HG02970 (cell line): ENCODE measurements around the gene SHB.

Experiments used
- ATAC-seq: cut with Tn5 transposase; IDR thresholded peaks from one replicate; pipeline ENCODE4 v1.9.1; 2021; ENCODE audit warnings: mild to moderate bottlenecking, moderate library complexity, moderate number of reproducible peaks; ENCODE audit not compliant: unreplicated experiment, low FRiP score

Gene SHB

DNA sequence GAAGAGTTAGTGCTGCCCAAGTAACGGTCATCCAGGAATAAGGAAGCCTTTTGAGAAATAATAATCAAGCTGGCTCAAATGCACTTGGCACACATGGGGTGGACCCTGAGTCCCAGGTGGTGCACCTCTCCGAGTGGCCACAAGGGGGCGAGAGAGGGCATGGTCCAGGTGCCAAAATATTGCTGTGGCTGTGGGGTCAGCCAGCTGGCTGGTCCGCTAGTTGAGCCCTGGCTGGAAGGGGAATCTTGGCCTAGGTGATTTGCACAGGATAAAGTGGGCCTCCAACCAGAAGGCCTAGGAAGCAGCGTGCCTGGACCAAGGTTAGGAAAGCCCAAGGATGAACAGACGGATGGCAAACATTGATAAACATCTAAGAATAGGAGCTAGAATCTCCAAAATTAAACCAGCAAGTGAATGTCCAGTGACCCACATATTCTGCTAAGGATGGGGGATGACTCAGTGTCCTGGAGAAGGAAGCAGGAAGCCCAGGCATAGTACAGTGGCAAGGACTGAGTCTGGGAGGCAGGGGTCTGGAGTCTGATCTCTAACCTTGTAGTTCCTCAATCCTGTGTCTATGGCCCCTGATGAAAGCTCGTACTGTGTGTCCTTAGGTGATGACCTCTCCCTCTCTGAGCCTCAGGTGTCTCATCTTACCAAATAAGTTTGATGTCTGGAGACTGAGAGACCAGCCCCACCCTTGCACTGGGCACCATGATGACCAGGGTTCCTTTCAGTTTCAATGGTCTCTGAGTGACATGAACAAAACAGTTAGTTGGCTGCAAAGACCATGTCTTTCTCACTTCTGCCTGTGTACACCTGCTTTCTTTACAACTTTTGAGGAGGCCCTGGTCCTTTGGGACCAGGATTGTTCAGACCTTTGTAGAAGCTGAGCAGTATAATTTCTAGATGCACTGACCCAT, 19.2 kb upstream of the SHB start:
- ATAC-seq, result no peak

- ATAC-seq, result no peak
Measured at GRCh38 chr9:38086496-38086895, 17.5 kb upstream of the SHB start.

DNA sequence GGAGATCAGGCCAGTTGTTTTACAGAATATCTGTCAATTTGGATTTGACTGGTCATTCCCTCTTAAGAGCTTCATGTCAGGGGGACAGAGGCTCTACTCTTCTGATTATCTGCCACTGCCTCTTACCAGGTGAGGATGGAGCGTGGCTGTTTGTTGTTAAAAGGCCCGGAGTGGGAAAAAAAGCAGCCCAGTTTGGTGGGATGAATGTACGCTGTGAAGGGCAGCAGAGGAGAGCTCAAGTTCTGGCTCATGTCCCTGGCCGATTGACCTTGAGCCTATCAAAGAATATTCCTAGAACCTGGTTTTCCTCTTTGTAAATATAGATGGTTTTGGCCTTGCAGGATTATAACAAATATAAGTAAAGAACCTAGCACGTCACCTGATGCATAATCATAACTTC, 16.3 kb upstream of the SHB start:
- no peak for ATAC-seq

GRCh38 chr9:38084556-38084880, 15.5 kb upstream of the SHB start:
- ATAC-seq, result no peak

- ATAC-seq, result no peak
Measured at GRCh38 chr9:38083858-38084555, 15.0 kb upstream of the SHB start.

DNA sequence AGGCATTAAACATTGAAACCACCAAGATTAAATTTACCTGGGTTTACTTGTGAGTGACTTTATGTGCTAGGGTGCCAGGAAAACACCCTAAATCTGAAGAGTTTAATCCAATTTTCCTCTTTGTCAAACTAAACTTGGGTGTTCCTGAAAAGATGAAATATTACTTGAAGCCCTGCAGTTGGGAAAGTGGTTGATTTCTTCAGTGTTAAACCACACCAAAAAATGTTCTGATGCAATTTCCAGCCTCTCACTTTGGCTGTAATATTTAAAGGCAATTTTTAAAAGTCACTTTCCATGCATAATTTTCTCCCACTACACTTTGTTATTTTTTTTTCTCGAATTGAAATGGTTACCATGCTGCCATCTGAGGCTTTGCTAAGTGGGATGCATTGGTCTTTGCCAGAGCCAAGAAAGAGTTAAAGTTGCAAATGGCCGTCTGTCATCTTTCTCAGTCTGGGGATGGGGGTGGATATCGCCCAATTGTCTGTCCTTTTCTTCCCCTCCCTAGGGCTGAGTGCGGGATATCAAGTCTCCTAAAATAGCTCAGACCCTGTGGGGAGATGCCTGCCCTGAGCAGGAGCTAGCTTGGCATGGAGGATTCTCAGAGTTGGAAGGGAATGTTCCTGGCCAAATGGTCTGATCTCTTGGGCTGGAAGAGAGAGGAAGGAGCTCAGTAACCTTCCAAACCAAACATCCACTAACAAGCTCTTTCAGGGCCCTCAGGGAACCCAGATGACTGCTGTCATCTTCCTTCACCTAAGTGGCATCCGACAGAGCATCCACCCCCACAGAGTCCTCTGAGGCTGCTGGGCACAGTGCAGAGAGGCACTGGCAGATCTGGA, 13.6 kb upstream of the SHB start:
- ATAC-seq, result no peak

- no peak for ATAC-seq
Measured at GRCh38 chr9:38081356-38082108, 12.5 kb upstream of the SHB start.

GRCh38 chr9:38079461-38080031, 10.5 kb upstream of the SHB start:
- no peak for ATAC-seq

DNA sequence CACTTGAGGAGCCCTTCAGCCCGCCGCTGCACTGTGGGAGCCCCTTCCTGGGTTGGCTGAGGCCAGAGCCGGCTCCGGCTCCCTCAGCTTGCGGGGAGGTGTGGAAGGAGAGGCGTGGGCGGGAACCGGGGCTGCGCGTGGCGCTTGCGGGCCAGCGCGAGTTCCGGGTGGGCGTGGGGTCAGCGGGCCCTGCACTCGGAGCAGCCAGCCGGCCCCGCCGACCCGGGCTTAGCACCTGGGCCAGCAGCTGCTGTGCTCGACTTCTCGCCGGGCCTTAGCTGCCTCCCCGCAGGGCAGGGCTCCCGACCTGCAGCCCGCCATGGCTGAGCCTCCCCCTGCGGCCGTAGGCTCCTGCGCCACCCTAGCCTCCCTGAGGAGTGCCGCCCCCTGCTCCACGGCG, 6.2 kb upstream of the SHB start:
- no peak for ATAC-seq

GRCh38 chr9:38074441-38074961, 5.5 kb upstream of the SHB start:
- no peak for ATAC-seq

DNA sequence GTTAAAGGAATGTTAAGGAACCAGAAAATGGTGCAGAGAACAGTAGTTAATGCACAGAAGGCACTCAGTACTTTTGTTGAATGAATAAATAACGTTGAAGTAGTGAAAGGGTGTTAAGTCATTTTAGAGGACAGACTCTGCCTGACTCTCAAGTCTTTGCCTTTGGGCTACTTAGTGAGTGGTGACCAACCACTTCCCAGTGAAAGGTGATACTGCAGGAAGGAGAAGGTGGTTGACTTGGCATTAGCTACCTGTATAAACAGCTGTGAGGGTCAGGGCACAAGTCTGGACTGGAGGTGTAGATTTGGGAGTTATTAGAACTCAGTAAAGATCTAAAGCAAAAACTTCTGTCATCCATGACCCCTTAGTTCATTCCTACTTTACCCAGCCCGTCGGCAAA, 4.9 kb upstream of the SHB start:
- no peak for ATAC-seq

- ATAC-seq, result no peak
Measured at GRCh38 chr9:38071470-38072134, 2.6 kb upstream of the SHB start.

- no peak for ATAC-seq
Measured at GRCh38 chr9:38067859-38068681, 957 bp downstream of the SHB start.

GRCh38 chr9:38066914-38067858, 1.8 kb downstream of the SHB start:
- no peak for ATAC-seq

- no peak for ATAC-seq
Measured at GRCh38 chr9:38066197-38066913, 2.7 kb downstream of the SHB start.

DNA sequence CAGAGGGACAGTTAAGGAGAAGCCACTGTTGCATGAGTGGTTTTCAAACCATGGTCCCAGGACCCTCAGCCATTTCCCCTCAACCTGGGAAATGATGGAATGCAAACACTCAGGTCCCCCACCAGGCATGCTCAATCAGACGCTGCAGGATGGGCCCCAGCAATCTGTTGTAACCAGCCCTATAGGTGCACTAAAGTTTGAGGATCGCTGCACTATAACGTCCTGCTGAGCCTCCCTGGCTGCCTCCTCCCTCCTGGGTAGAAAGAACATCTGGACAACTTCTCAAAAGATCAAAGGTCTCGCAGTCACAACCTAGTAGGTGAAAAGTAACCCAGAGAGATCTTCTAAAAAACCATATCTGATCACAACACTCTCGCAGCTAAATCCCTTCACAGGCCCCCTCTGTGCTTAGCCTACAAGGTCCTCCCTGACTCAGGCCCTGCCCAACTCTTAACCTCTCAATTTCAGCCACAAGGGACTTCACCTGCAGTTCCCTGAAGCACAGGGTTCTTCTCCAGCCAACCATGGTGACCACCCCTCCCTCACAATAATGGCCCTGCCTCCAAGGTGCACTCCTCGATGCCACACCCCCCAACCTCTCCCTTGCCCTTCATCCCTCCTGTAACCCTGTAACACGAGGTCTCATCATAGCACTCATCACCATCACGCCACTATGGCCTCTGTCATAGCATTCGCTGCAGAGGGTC, 3.5 kb downstream of the SHB start:
- ATAC-seq, result no peak
